Dendritic cell treated with granulocyte-macrophage colony-stimulating factor and Interleukin-4, amounts not matched to agents 40 ng/mL and 50 ng/mL, for 4 days (primary cell): ENCODE measurements around the gene RNF121.
"Not testable (repeated sequence)": the region's sequence is repeated elsewhere in the genome, so short reads cannot be mapped to it uniquely, and the experiment has no call there.

Experiments
- H3K27ac Mint-ChIP-seq: one replicate; pipeline ENCODE4 v1.8.0; 2022; ENCODE audit warnings: mild to moderate bottlenecking, mixed read lengths
- H3K27me3 Mint-ChIP-seq: one replicate; pipeline ENCODE4 v1.8.0; 2022; ENCODE audit warnings: mild to moderate bottlenecking, mixed read lengths
- H3K36me3 Mint-ChIP-seq: one replicate; pipeline ENCODE4 v1.8.0; 2022; ENCODE audit warnings: low read depth, mixed read lengths
- H3K4me1 Mint-ChIP-seq: one replicate; pipeline ENCODE4 v1.8.0; 2022; ENCODE audit warnings: low read depth, mixed read lengths
- H3K4me3 Mint-ChIP-seq: one replicate; pipeline ENCODE4 v1.8.0; 2022; ENCODE audit warnings: mild to moderate bottlenecking, moderate library complexity, mixed read lengths
- H3K9me3 Mint-ChIP-seq: one replicate; pipeline ENCODE4 v1.8.0; 2022; ENCODE audit warnings: mixed read lengths
- intact Hi-C: fragments of 100-400 bp; cut with micrococcal nuclease; formaldehyde crosslinking; loops from one replicate; pipeline ENCODE4 v1.15.0; 2022

RNF121 gene

GRCh38 chr11:71928737-71929443 lies at the start of gene RNF121:
TSS of gene RNF121 (plus strand) at chr11:71929046. CDS start at chr11:71929062, 16 bp downstream.
- H3K9me3 Mint-ChIP-seq = no peaks in the 10 kb centered on the region
- peaks cover 32% of the 10 kb centered on the region for H3K36me3 Mint-ChIP-seq
- no peaks in the 10 kb centered on the region for H3K27me3 Mint-ChIP-seq
- peaks cover 41% of the 10 kb centered on the region for H3K4me1 Mint-ChIP-seq
- intact Hi-C loops = no loop called here
- peak within 1 kb of the TSS; percentile 99 for H3K4me3 Mint-ChIP-seq
- peak within 1 kb of the TSS; percentile 98 for H3K27ac Mint-ChIP-seq

- H3K4me3 Mint-ChIP-seq, H3K27me3 Mint-ChIP-seq, intact Hi-C loops, H3K36me3 Mint-ChIP-seq, H3K4me1 Mint-ChIP-seq, H3K9me3 Mint-ChIP-seq, H3K27ac Mint-ChIP-seq: not testable (repeated sequence)
Observed at GRCh38 chr11:71885806-71886205, 43.0 kb upstream of the RNF121 start.

- H3K27ac Mint-ChIP-seq, H3K27me3 Mint-ChIP-seq, H3K4me1 Mint-ChIP-seq, intact Hi-C loops, H3K36me3 Mint-ChIP-seq, H3K4me3 Mint-ChIP-seq: not testable (repeated sequence)
- peaks cover 21% of the 10 kb centered on the region for H3K9me3 Mint-ChIP-seq
Observed at GRCh38 chr11:71888335-71889010, 40.4 kb upstream of the RNF121 start.

- H3K4me3 Mint-ChIP-seq, H3K4me1 Mint-ChIP-seq, intact Hi-C loops, H3K27ac Mint-ChIP-seq, H3K36me3 Mint-ChIP-seq, H3K27me3 Mint-ChIP-seq: not testable (repeated sequence)
- peaks cover 29% of the 10 kb centered on the region for H3K9me3 Mint-ChIP-seq
Observed at GRCh38 chr11:71889181-71889872, 39.5 kb upstream of the RNF121 start.

GRCh38 chr11:71895961-71896360 lies 32.9 kb upstream of the RNF121 start:
- H3K27me3 Mint-ChIP-seq = no peaks in the 10 kb centered on the region
- intact Hi-C loops = no loop called here
- H3K4me3 Mint-ChIP-seq = no peak overlapping the region
- peaks cover 13% of the 10 kb centered on the region for H3K4me1 Mint-ChIP-seq
- peak overlapping the region; percentile 19 for H3K27ac Mint-ChIP-seq
- H3K9me3 Mint-ChIP-seq = peaks cover 26% of the 10 kb centered on the region
- peaks cover 12% of the 10 kb centered on the region for H3K36me3 Mint-ChIP-seq

- H3K27me3 Mint-ChIP-seq, intact Hi-C loops, H3K9me3 Mint-ChIP-seq, H3K4me3 Mint-ChIP-seq, H3K27ac Mint-ChIP-seq, H3K4me1 Mint-ChIP-seq: not testable (repeated sequence)
- peaks cover 32% of the 10 kb centered on the region for H3K36me3 Mint-ChIP-seq
Observed at GRCh38 chr11:71901137-71901536, 27.7 kb upstream of the RNF121 start.

GRCh38 chr11:71908218-71908617 lies 20.6 kb upstream of the RNF121 start:
- H3K27me3 Mint-ChIP-seq = no peaks in the 10 kb centered on the region
- H3K4me3 Mint-ChIP-seq = no peak overlapping the region
- no peak overlapping the region for H3K27ac Mint-ChIP-seq
- no peaks in the 10 kb centered on the region for H3K4me1 Mint-ChIP-seq
- peaks cover 51% of the 10 kb centered on the region for H3K36me3 Mint-ChIP-seq
- intact Hi-C loops = no loop called here
- no peaks in the 10 kb centered on the region for H3K9me3 Mint-ChIP-seq

- H3K4me3 Mint-ChIP-seq, H3K27ac Mint-ChIP-seq, H3K9me3 Mint-ChIP-seq, H3K4me1 Mint-ChIP-seq, H3K27me3 Mint-ChIP-seq, intact Hi-C loops: not testable (repeated sequence)
- H3K36me3 Mint-ChIP-seq = peaks cover 63% of the 10 kb centered on the region
Observed at GRCh38 chr11:71910775-71911174, 18.1 kb upstream of the RNF121 start.

GRCh38 chr11:71911321-71911985 lies 17.4 kb upstream of the RNF121 start:
- H3K4me1 Mint-ChIP-seq, H3K9me3 Mint-ChIP-seq, H3K27ac Mint-ChIP-seq, H3K4me3 Mint-ChIP-seq, intact Hi-C loops, H3K27me3 Mint-ChIP-seq: not testable (repeated sequence)
- peaks cover 70% of the 10 kb centered on the region for H3K36me3 Mint-ChIP-seq

- H3K27ac Mint-ChIP-seq, H3K27me3 Mint-ChIP-seq, H3K4me1 Mint-ChIP-seq, H3K9me3 Mint-ChIP-seq, H3K4me3 Mint-ChIP-seq, intact Hi-C loops: not testable (repeated sequence)
- peaks cover 70% of the 10 kb centered on the region for H3K36me3 Mint-ChIP-seq
Observed at GRCh38 chr11:71911986-71912340, 16.9 kb upstream of the RNF121 start.

- Mint-ChIP-seq H3K4me1 (no peaks in the 10 kb centered on the region), H3K9me3 (no peaks in the 10 kb centered on the region), H3K27ac (no peak overlapping the region), H3K4me3 (no peak overlapping the region), H3K27me3 (no peaks in the 10 kb centered on the region), H3K36me3 (peaks cover 76% of the 10 kb centered on the region)
- intact Hi-C loops = no loop called here
Observed at GRCh38 chr11:71913756-71914526, 14.9 kb upstream of the RNF121 start.

GRCh38 chr11:71914617-71915189 lies 14.1 kb upstream of the RNF121 start:
- H3K27ac Mint-ChIP-seq = no peak overlapping the region
- intact Hi-C loops = no loop called here
- no peak overlapping the region for H3K4me3 Mint-ChIP-seq
- peaks cover 76% of the 10 kb centered on the region for H3K36me3 Mint-ChIP-seq
- no peaks in the 10 kb centered on the region for H3K27me3 Mint-ChIP-seq
- no peaks in the 10 kb centered on the region for H3K4me1 Mint-ChIP-seq
- H3K9me3 Mint-ChIP-seq = no peaks in the 10 kb centered on the region

- H3K36me3 Mint-ChIP-seq = peaks cover 63% of the 10 kb centered on the region
- intact Hi-C loops = no loop called here
- H3K4me1 Mint-ChIP-seq = no peaks in the 10 kb centered on the region
- H3K27ac Mint-ChIP-seq = no peak overlapping the region
- no peaks in the 10 kb centered on the region for H3K27me3 Mint-ChIP-seq
- no peaks in the 10 kb centered on the region for H3K9me3 Mint-ChIP-seq
- H3K4me3 Mint-ChIP-seq = no peak overlapping the region
Observed at GRCh38 chr11:71917646-71918140, 11.2 kb upstream of the RNF121 start.
